ENCODE data around the gene TXNDC15.
A peak's percentile ranks its signal among the peaks of the same experiment; 100 is the strongest.

TXNDC15 gene

GRCh38 chr5:134913795-134914194 lies 39.6 kb downstream of the TXNDC15 start:
- Histone ChIP-seq H3K9me3 (ENCODE audit: control insufficient read depth in 2 of 2, low read length in 2 of 2) (no peaks in the 10 kb centered on the region), H3K9ac (ENCODE audit: low read depth in 1 of 2, low read length in 2 of 2) (no peak overlapping the region), H3K4me3 (ENCODE audit: low read length in 2 of 2) (no peak overlapping the region), H3K27ac (ENCODE audit: low read depth in 2 of 2, low read length in 2 of 2) (no peak overlapping the region), H3K36me3 (ENCODE audit: control insufficient read depth in 2 of 2, insufficient read depth in 2 of 2, low read length in 2 of 2) (peaks cover 19 to 32% of the 10 kb centered on the region in 2 donors), H3K4me1 (ENCODE audit: control insufficient read depth in 2 of 2, insufficient read depth in 2 of 2, low read length in 2 of 2) (no peaks in the 10 kb centered on the region), H3K27me3 (ENCODE audit: control insufficient read depth in 2 of 2, insufficient read depth in 2 of 2, low read length in 2 of 2) (no peaks in the 10 kb centered on the region)

- no peak overlapping the region for H3K27ac ChIP-seq (ENCODE audit: low read depth in 2 of 2, low read length in 2 of 2)
- no peaks in the 10 kb centered on the region for H3K4me1 ChIP-seq (ENCODE audit: control insufficient read depth in 2 of 2, insufficient read depth in 2 of 2, low read length in 2 of 2)
- no peak overlapping the region for H3K4me3 ChIP-seq (ENCODE audit: low read length in 2 of 2)
- H3K36me3 ChIP-seq (ENCODE audit: control insufficient read depth in 2 of 2, insufficient read depth in 2 of 2, low read length in 2 of 2), result peaks cover 29 to 38% of the 10 kb centered on the region in 2 donors
- no peak overlapping the region for H3K9ac ChIP-seq (ENCODE audit: low read depth in 1 of 2, low read length in 2 of 2)
- H3K27me3 ChIP-seq (ENCODE audit: control insufficient read depth in 2 of 2, insufficient read depth in 2 of 2, low read length in 2 of 2), result no peaks in the 10 kb centered on the region
- H3K9me3 ChIP-seq (ENCODE audit: control insufficient read depth in 2 of 2, low read length in 2 of 2), result no peaks in the 10 kb centered on the region
Measured at GRCh38 chr5:134917070-134917815, 43.1 kb downstream of the TXNDC15 start.

GRCh38 chr5:134918861-134919260 lies 44.7 kb downstream of the TXNDC15 start:
- H3K9ac ChIP-seq (ENCODE audit: low read depth in 1 of 2, low read length in 2 of 2), result no peak overlapping the region
- H3K36me3 ChIP-seq (ENCODE audit: control insufficient read depth in 2 of 2, insufficient read depth in 2 of 2, low read length in 2 of 2), result peaks cover 23 to 24% of the 10 kb centered on the region in 2 donors
- no peak overlapping the region for H3K4me3 ChIP-seq (ENCODE audit: low read length in 2 of 2)
- no peaks in the 10 kb centered on the region for H3K27me3 ChIP-seq (ENCODE audit: control insufficient read depth in 2 of 2, insufficient read depth in 2 of 2, low read length in 2 of 2)
- no peaks in the 10 kb centered on the region for H3K4me1 ChIP-seq (ENCODE audit: control insufficient read depth in 2 of 2, insufficient read depth in 2 of 2, low read length in 2 of 2)
- H3K27ac ChIP-seq (ENCODE audit: low read depth in 2 of 2, low read length in 2 of 2), result no peak overlapping the region
- H3K9me3 ChIP-seq (ENCODE audit: control insufficient read depth in 2 of 2, low read length in 2 of 2), result no peaks in the 10 kb centered on the region

GRCh38 chr5:134920848-134921575 lies 46.8 kb downstream of the TXNDC15 start:
- no peak overlapping the region for H3K27ac ChIP-seq (ENCODE audit: low read depth in 2 of 2, low read length in 2 of 2)
- H3K36me3 ChIP-seq (ENCODE audit: control insufficient read depth in 2 of 2, insufficient read depth in 2 of 2, low read length in 2 of 2), result peaks cover 18 to 19% of the 10 kb centered on the region in 2 donors
- no peak overlapping the region for H3K9ac ChIP-seq (ENCODE audit: low read depth in 1 of 2, low read length in 2 of 2)

GRCh38 chr5:134932508-134932907 lies 58.3 kb downstream of the TXNDC15 start:
- no peaks in the 10 kb centered on the region for H3K27me3 ChIP-seq (ENCODE audit: control insufficient read depth in 2 of 2, insufficient read depth in 2 of 2, low read length in 2 of 2)
- no peak overlapping the region for H3K27ac ChIP-seq (ENCODE audit: low read depth in 2 of 2, low read length in 2 of 2)
- no peaks in the 10 kb centered on the region for H3K9me3 ChIP-seq (ENCODE audit: control insufficient read depth in 2 of 2, low read length in 2 of 2)
- H3K36me3 ChIP-seq (ENCODE audit: control insufficient read depth in 2 of 2, insufficient read depth in 2 of 2, low read length in 2 of 2), result peaks cover 13 to 26% of the 10 kb centered on the region in 2 donors
- H3K4me3 ChIP-seq (ENCODE audit: low read length in 2 of 2), result no peak overlapping the region
- H3K4me1 ChIP-seq (ENCODE audit: control insufficient read depth in 2 of 2, insufficient read depth in 2 of 2, low read length in 2 of 2), result no peaks in the 10 kb centered on the region
- H3K9ac ChIP-seq (ENCODE audit: low read depth in 1 of 2, low read length in 2 of 2), result no peak overlapping the region

More at GRCh38 chr5:134920848-134921575, 46.8 kb downstream of the TXNDC15 start:
- no peak overlapping the region for H3K4me3 ChIP-seq (ENCODE audit: low read length in 2 of 2)
- H3K4me1 ChIP-seq (ENCODE audit: control insufficient read depth in 2 of 2, insufficient read depth in 2 of 2, low read length in 2 of 2), result no peaks in the 10 kb centered on the region
- no peaks in the 10 kb centered on the region for H3K9me3 ChIP-seq (ENCODE audit: control insufficient read depth in 2 of 2, low read length in 2 of 2)
- H3K27me3 ChIP-seq (ENCODE audit: control insufficient read depth in 2 of 2, insufficient read depth in 2 of 2, low read length in 2 of 2), result no peaks in the 10 kb centered on the region

GRCh38 chr5:134934202-134934601 lies 60.0 kb downstream of the TXNDC15 start:
- H3K9ac ChIP-seq (ENCODE audit: low read depth in 1 of 2, low read length in 2 of 2), result no peak overlapping the region
- H3K4me3 ChIP-seq (ENCODE audit: low read length in 2 of 2), result no peak overlapping the region
- no peaks in the 10 kb centered on the region for H3K4me1 ChIP-seq (ENCODE audit: control insufficient read depth in 2 of 2, insufficient read depth in 2 of 2, low read length in 2 of 2)
- H3K9me3 ChIP-seq (ENCODE audit: control insufficient read depth in 2 of 2, low read length in 2 of 2), result no peaks in the 10 kb centered on the region
- peaks cover 17 to 29% of the 10 kb centered on the region in 2 donors for H3K36me3 ChIP-seq (ENCODE audit: control insufficient read depth in 2 of 2, insufficient read depth in 2 of 2, low read length in 2 of 2)
- no peak overlapping the region for H3K27ac ChIP-seq (ENCODE audit: low read depth in 2 of 2, low read length in 2 of 2)
- H3K27me3 ChIP-seq (ENCODE audit: control insufficient read depth in 2 of 2, insufficient read depth in 2 of 2, low read length in 2 of 2), result no peaks in the 10 kb centered on the region

- no peaks in the 10 kb centered on the region for H3K9me3 ChIP-seq (ENCODE audit: control insufficient read depth in 2 of 2, low read length in 2 of 2)
- H3K27me3 ChIP-seq (ENCODE audit: control insufficient read depth in 2 of 2, insufficient read depth in 2 of 2, low read length in 2 of 2), result no peaks in the 10 kb centered on the region
- peaks cover 14 to 18% of the 10 kb centered on the region in 2 donors for H3K36me3 ChIP-seq (ENCODE audit: control insufficient read depth in 2 of 2, insufficient read depth in 2 of 2, low read length in 2 of 2)
- H3K4me3 ChIP-seq (ENCODE audit: low read length in 2 of 2), result no peak overlapping the region
- no peak overlapping the region for H3K9ac ChIP-seq (ENCODE audit: low read depth in 1 of 2, low read length in 2 of 2)
- H3K4me1 ChIP-seq (ENCODE audit: control insufficient read depth in 2 of 2, insufficient read depth in 2 of 2, low read length in 2 of 2), result no peaks in the 10 kb centered on the region
- no peak overlapping the region for H3K27ac ChIP-seq (ENCODE audit: low read depth in 2 of 2, low read length in 2 of 2)
Measured at GRCh38 chr5:134935711-134936602, 61.8 kb downstream of the TXNDC15 start.

- no peaks in the 10 kb centered on the region for H3K27me3 ChIP-seq (ENCODE audit: control insufficient read depth in 2 of 2, insufficient read depth in 2 of 2, low read length in 2 of 2)
- H3K4me3 ChIP-seq (ENCODE audit: low read length in 2 of 2), result no peak overlapping the region
- H3K27ac ChIP-seq (ENCODE audit: low read depth in 2 of 2, low read length in 2 of 2), result no peak overlapping the region
- H3K9ac ChIP-seq (ENCODE audit: low read depth in 1 of 2, low read length in 2 of 2), result no peak overlapping the region
- H3K4me1 ChIP-seq (ENCODE audit: control insufficient read depth in 2 of 2, insufficient read depth in 2 of 2, low read length in 2 of 2), result no peaks in the 10 kb centered on the region
- H3K36me3 ChIP-seq (ENCODE audit: control insufficient read depth in 2 of 2, insufficient read depth in 2 of 2, low read length in 2 of 2), result peaks cover 12 to 14% of the 10 kb centered on the region in 2 donors
- H3K9me3 ChIP-seq (ENCODE audit: control insufficient read depth in 2 of 2, low read length in 2 of 2), result no peaks in the 10 kb centered on the region
Measured at GRCh38 chr5:134937526-134937925, 63.4 kb downstream of the TXNDC15 start.

- Histone ChIP-seq H3K9ac (ENCODE audit: low read depth in 1 of 2, low read length in 2 of 2) (no peak overlapping the region), H3K27ac (ENCODE audit: low read depth in 2 of 2, low read length in 2 of 2) (peak overlapping the region in 1 of 2 donors; percentile 0), H3K9me3 (ENCODE audit: control insufficient read depth in 2 of 2, low read length in 2 of 2) (no peaks in the 10 kb centered on the region), H3K4me3 (ENCODE audit: low read length in 2 of 2) (no peak overlapping the region), H3K27me3 (ENCODE audit: control insufficient read depth in 2 of 2, insufficient read depth in 2 of 2, low read length in 2 of 2) (no peaks in the 10 kb centered on the region), H3K4me1 (ENCODE audit: control insufficient read depth in 2 of 2, insufficient read depth in 2 of 2, low read length in 2 of 2) (no peaks in the 10 kb centered on the region), H3K36me3 (ENCODE audit: control insufficient read depth in 2 of 2, insufficient read depth in 2 of 2, low read length in 2 of 2) (peaks cover 12 to 14% of the 10 kb centered on the region in 2 donors)
Measured at GRCh38 chr5:134938030-134938429, 63.9 kb downstream of the TXNDC15 start.

Measured in mucosa of rectum (tissue), 2 donors.